Activated CD8-positive, alpha-beta memory T cell treated with anti-CD3 and anti-CD28 coated beads for 1 hour (primary cell): ENCODE results near the gene ANO7.

Source experiments
- DNase-seq, 2 donors: peaks; one replicate each; pipeline ENCODE4 v3.0.0-alpha.2; 2020; ENCODE audit warnings: low read depth in 1 of 2; ENCODE audit errors: extremely low read depth in 1 of 2

ANO7 gene

GRCh38 chr2:241241669-241242068 lies 53.2 kb downstream of the ANO7 start:
- DNase-seq, result no peak

GRCh38 chr2:241242306-241242705 lies 53.8 kb downstream of the ANO7 start:
- no peak for DNase-seq

- DNase-seq, result no peak
Observed at GRCh38 chr2:241244368-241244767, 55.9 kb downstream of the ANO7 start.

- no peak for DNase-seq
Observed at GRCh38 chr2:241248289-241248688, 59.8 kb downstream of the ANO7 start.

GRCh38 chr2:241248897-241249296 lies 60.4 kb downstream of the ANO7 start:
- no peak for DNase-seq

- DNase-seq, result no peak
Observed at GRCh38 chr2:241249654-241250053, 61.2 kb downstream of the ANO7 start.

- DNase-seq, result no peak
Observed at GRCh38 chr2:241252778-241253475, 64.5 kb downstream of the ANO7 start.

- DNase-seq, result no peak
Observed at GRCh38 chr2:241254904-241255351, 66.5 kb downstream of the ANO7 start.

GRCh38 chr2:241255542-241256167 lies 67.2 kb downstream of the ANO7 start:
- no peak for DNase-seq

- no peak for DNase-seq
Observed at GRCh38 chr2:241256168-241256545, 67.7 kb downstream of the ANO7 start.

- no peak for DNase-seq
Observed at GRCh38 chr2:241257419-241258032, 69.0 kb downstream of the ANO7 start.

- DNase-seq, result no peak
Observed at GRCh38 chr2:241258505-241259280, 70.2 kb downstream of the ANO7 start.

- no peak for DNase-seq
Observed at GRCh38 chr2:241260911-241261310, 72.4 kb downstream of the ANO7 start.

GRCh38 chr2:241261628-241262027 lies 73.2 kb downstream of the ANO7 start:
- no peak for DNase-seq

- no peak for DNase-seq
Observed at GRCh38 chr2:241263061-241263460, 74.6 kb downstream of the ANO7 start.

GRCh38 chr2:241265506-241265905 lies 77.0 kb downstream of the ANO7 start:
- DNase-seq, result no peak

- DNase-seq, result no peak
Observed at GRCh38 chr2:241267249-241268067, 79.0 kb downstream of the ANO7 start.

- no peak for DNase-seq
Observed at GRCh38 chr2:241268306-241268705, 79.8 kb downstream of the ANO7 start.

GRCh38 chr2:241268716-241269445 lies 80.4 kb downstream of the ANO7 start:
- DNase-seq, result no peak
